Tongue (tissue), 2 donors: ENCODE data around the gene TDRD9. TPM values are rescaled to one million over a fixed set of nuclear protein-coding genes. Genes with fewer than 3 reads are reported as not detected.
A peak's percentile ranks its signal among the peaks of the same experiment; 100 is the strongest.
"Not testable (repeated sequence)": the region's sequence is repeated elsewhere in the genome, so short reads cannot be mapped to it uniquely, and the experiment has no call there.

Source experiments
- DNase-seq: peaks from one replicate; pipeline ENCODE4 v3.0.0-alpha.2; 2015
- total RNA-seq: library from RNA; depleted of rRNA; stranded (reverse); fragments of >200 nt; gene quantifications from one replicate; pipeline ENCODE4 v1.2.3, GENCODE V29; 2014

Gene TDRD9
- total RNA-seq, 1 donor from 2014 or later, result 1.0 TPM

- DNase-seq, result peak; percentile 96
These were observed 7.0 kb upstream of the TDRD9 start for GRCh38 chr14:103920981-103921854.

- DNase-seq, result not testable (repeated sequence)
These were observed 6.4 kb upstream of the TDRD9 start for GRCh38 chr14:103921855-103922200.

GRCh38 chr14:103923863-103924262 lies 4.4 kb upstream of the TDRD9 start:
- DNase-seq, result no peak

- no peak for DNase-seq
These were observed 2.9 kb upstream of the TDRD9 start for GRCh38 chr14:103925316-103925715.

- DNase-seq, result no peak
These were observed 690 bp upstream of the TDRD9 start for GRCh38 chr14:103927566-103927965.

- no peak for DNase-seq
These were observed 1.9 kb downstream of the TDRD9 start for GRCh38 chr14:103930051-103930604.

GRCh38 chr14:103931422-103931821 lies 3.2 kb downstream of the TDRD9 start:
- DNase-seq, result no peak

- no peak for DNase-seq
These were observed 4.7 kb downstream of the TDRD9 start for GRCh38 chr14:103932791-103933490.

GRCh38 chr14:103935102-103935501 lies 6.8 kb downstream of the TDRD9 start:
- no peak for DNase-seq

GRCh38 chr14:103941462-103941861 lies 13.2 kb downstream of the TDRD9 start:
- no peak for DNase-seq

GRCh38 chr14:103941973-103942736 lies 13.9 kb downstream of the TDRD9 start, which contains the start of gene RD3L:
RD3L (minus strand) TSS chr14:103942529; CDS start chr14:103941695, 834 bp downstream.
- no peak for DNase-seq

GRCh38 chr14:103943673-103944072 lies 15.4 kb downstream of the TDRD9 start:
- DNase-seq, result no peak

- no peak for DNase-seq
These were observed 18.7 kb downstream of the TDRD9 start for GRCh38 chr14:103946975-103947374.

GRCh38 chr14:103948442-103948841 lies 20.2 kb downstream of the TDRD9 start:
- DNase-seq, result no peak

GRCh38 chr14:103949131-103949790 lies 21.0 kb downstream of the TDRD9 start:
- DNase-seq, result no peak

GRCh38 chr14:103960457-103961055 lies 32.3 kb downstream of the TDRD9 start:
- DNase-seq, result peak; percentile 12

- DNase-seq, result no peak
These were observed 33.8 kb downstream of the TDRD9 start for GRCh38 chr14:103961928-103962578.

- no peak for DNase-seq
These were observed 38.4 kb downstream of the TDRD9 start for GRCh38 chr14:103966631-103967030.

GRCh38 chr14:103969961-103970360 lies 41.7 kb downstream of the TDRD9 start:
- no peak for DNase-seq

- no peak for DNase-seq
These were observed 45.1 kb downstream of the TDRD9 start for GRCh38 chr14:103973354-103973753.

GRCh38 chr14:103974575-103974974 lies 46.3 kb downstream of the TDRD9 start:
- no peak for DNase-seq
